HEK293 (cell line): ENCODE results near the gene DYTN.

Experiments used
- CTCF ChIA-PET: fragments of 350-600 bp; formaldehyde crosslinking; extraction: SDS; loops from one replicate; lab custom pipeline; 2021; ENCODE audit warnings: antibody characterized with exemption; lab: Yijun Ruan, JAX
- POLR2A ChIA-PET: fragments of 300-600 bp; formaldehyde crosslinking; extraction: SDS; loops from one replicate; lab custom pipeline; 2020; ENCODE audit warnings: antibody characterized with exemption, inconsistent platforms; lab: Yijun Ruan, JAX
- H3K27ac ChIP-seq: fragments of 200-500 bp; sonication (Bioruptor generic); 2 replicates; pipeline ENCODE4 v1.5.1; 2014; ENCODE audit warnings: low read depth, low read length, control low read depth, inconsistent platforms; ENCODE audit errors: extremely low read depth
- H3K36me3 ChIP-seq, 2 experiments: fragments of 200-500 bp in 1 of 2; sonication (Bioruptor generic) in 1 of 2; 1 replicate in 1 of 2; 2 replicates in 1 of 2; pipeline ENCODE4 v1.5.1; 2014 to 2017; ENCODE audit warnings: inconsistent platforms in 2 of 2, low read length in 2 of 2; ENCODE audit not compliant: control insufficient read depth in 2 of 2, insufficient read depth in 1 of 2
- H3K4me1 ChIP-seq: fragments of 200-500 bp; sonication (Bioruptor generic); 2 replicates; pipeline ENCODE4 v1.5.1; 2014; ENCODE audit warnings: mild to moderate bottlenecking, low read length, inconsistent platforms; ENCODE audit not compliant: control insufficient read depth, insufficient read depth
- H3K4me3 ChIP-seq: 2 replicates; pipeline ENCODE4 v1.5.1; 2011; ENCODE audit warnings: low read depth, mild to moderate bottlenecking, control low read depth, low read length, moderate library complexity
- H3K9me3 ChIP-seq: fragments of 200-500 bp; sonication (Bioruptor generic); 2 replicates; pipeline ENCODE4 v1.5.1; 2014; ENCODE audit warnings: low read depth, low read length, inconsistent platforms; ENCODE audit not compliant: control insufficient read depth, insufficient read depth
- ATF2 ChIP-seq: fragments of 450-650 bp; formaldehyde crosslinking; IDR thresholded peaks from 2 replicates; pipeline ENCODE4 v1.5.1; 2016; ENCODE audit warnings: missing biosample characterization, missing genetic modification characterization, low read depth
- CTCF ChIP-seq: fragments of 450-650 bp; formaldehyde crosslinking; IDR thresholded peaks from 2 replicates; pipeline ENCODE4 v1.5.1; 2016; ENCODE audit warnings: missing biosample characterization, missing genetic modification characterization
- HOXC10 ChIP-seq: sonication (generic); formaldehyde crosslinking; IDR thresholded peaks from 2 replicates; pipeline ENCODE4 v1.8.1; 2023; ENCODE audit warnings: mild to moderate bottlenecking, missing genetic modification reagents
- INSM2 ChIP-seq: fragments of 450-650 bp; formaldehyde crosslinking; IDR thresholded peaks from 2 replicates; pipeline ENCODE4 v1.5.1; 2016; ENCODE audit warnings: missing biosample characterization, missing genetic modification characterization
- PBX3 ChIP-seq: sonication (generic); formaldehyde crosslinking; IDR thresholded peaks from 2 replicates; pipeline ENCODE4 v1.8.1; 2022; ENCODE audit warnings: mild to moderate bottlenecking, moderate library complexity, missing genetic modification reagents
- RBAK ChIP-seq: fragments of 450-650 bp; formaldehyde crosslinking; IDR thresholded peaks from 2 replicates; pipeline ENCODE4 v1.5.1; 2016; ENCODE audit warnings: missing biosample characterization, missing genetic modification characterization
- SCRT2 ChIP-seq: fragments of 450-650 bp; formaldehyde crosslinking; IDR thresholded peaks from 2 replicates; pipeline ENCODE4 v1.5.1; 2016; ENCODE audit warnings: missing biosample characterization, missing genetic modification characterization
- SP7 ChIP-seq: fragments of 450-650 bp; formaldehyde crosslinking; IDR thresholded peaks from 2 replicates; pipeline ENCODE4 v1.5.1; 2016; ENCODE audit warnings: missing biosample characterization, missing genetic modification characterization
- ZBTB26 ChIP-seq: fragments of 450-650 bp; formaldehyde crosslinking; optimal IDR thresholded peaks from 2 replicates; pipeline ENCODE3; 2016; ENCODE audit warnings: missing biosample characterization, mild to moderate bottlenecking, missing genetic modification characterization
- ZFP37 ChIP-seq: fragments of 450-650 bp; formaldehyde crosslinking; IDR thresholded peaks from 2 replicates; pipeline ENCODE4 v1.5.1; 2016; ENCODE audit warnings: missing biosample characterization, missing genetic modification characterization
- ZNF157 ChIP-seq: fragments of 450-650 bp; formaldehyde crosslinking; IDR thresholded peaks from 2 replicates; pipeline ENCODE4 v1.5.1; 2016; ENCODE audit warnings: missing biosample characterization, missing genetic modification characterization
- ZNF214 ChIP-seq: fragments of 450-650 bp; formaldehyde crosslinking; IDR thresholded peaks from 2 replicates; pipeline ENCODE4 v1.5.1; 2017; ENCODE audit warnings: missing biosample characterization, mild to moderate bottlenecking, missing genetic modification characterization, borderline replicate concordance
- ZNF221 ChIP-seq: fragments of 450-650 bp; formaldehyde crosslinking; IDR thresholded peaks from 2 replicates; pipeline ENCODE4 v1.5.1; 2017; ENCODE audit warnings: missing biosample characterization, missing genetic modification characterization, borderline replicate concordance
- ZNF23 ChIP-seq: fragments of 450-650 bp; formaldehyde crosslinking; IDR thresholded peaks from 2 replicates; pipeline ENCODE4 v1.5.1; 2016; ENCODE audit warnings: missing biosample characterization, missing genetic modification characterization, borderline replicate concordance
- ZNF24 ChIP-seq: fragments of 450-650 bp; formaldehyde crosslinking; IDR thresholded peaks from 2 replicates; pipeline ENCODE4 v1.5.1; 2016; ENCODE audit warnings: missing biosample characterization, missing genetic modification characterization
- ZNF350 ChIP-seq: fragments of 450-650 bp; formaldehyde crosslinking; IDR thresholded peaks from 2 replicates; pipeline ENCODE4 v1.5.0; 2017; ENCODE audit warnings: missing biosample characterization, mild to moderate bottlenecking, missing genetic modification characterization
- ZNF366 ChIP-seq: fragments of 450-650 bp; formaldehyde crosslinking; conservative IDR thresholded peaks from 2 replicates; pipeline ENCODE4 v1.5.1; 2016; ENCODE audit warnings: missing biosample characterization, missing genetic modification characterization
- ZNF404 ChIP-seq: fragments of 450-650 bp; formaldehyde crosslinking; IDR thresholded peaks from 2 replicates; pipeline ENCODE4 v1.5.1; 2017; ENCODE audit warnings: missing biosample characterization, missing genetic modification characterization
- ZNF510 ChIP-seq: fragments of 450-650 bp; formaldehyde crosslinking; IDR thresholded peaks from 2 replicates; pipeline ENCODE4 v1.5.1; 2018; ENCODE audit warnings: mild to moderate bottlenecking, missing genetic modification characterization, missing biosample characterization; ENCODE audit not compliant: insufficient replicate concordance
- ZNF521 ChIP-seq: fragments of 450-650 bp; formaldehyde crosslinking; IDR thresholded peaks from 2 replicates; pipeline ENCODE4 v1.5.1; 2017; ENCODE audit warnings: missing biosample characterization, mild to moderate bottlenecking, missing genetic modification characterization
- ZNF548 ChIP-seq: fragments of 450-650 bp; formaldehyde crosslinking; IDR thresholded peaks from 2 replicates; pipeline ENCODE4 v1.5.1; 2016; ENCODE audit warnings: missing biosample characterization, missing genetic modification characterization
- ZNF558 ChIP-seq: fragments of 450-650 bp; formaldehyde crosslinking; IDR thresholded peaks from 2 replicates; pipeline ENCODE4 v1.5.1; 2016; ENCODE audit warnings: missing biosample characterization, missing genetic modification characterization
- ZNF560 ChIP-seq: fragments of 450-650 bp; formaldehyde crosslinking; IDR thresholded peaks from 2 replicates; pipeline ENCODE4 v1.5.1; 2017; ENCODE audit warnings: missing biosample characterization, missing genetic modification characterization, borderline replicate concordance
- ZNF571 ChIP-seq: fragments of 450-650 bp; formaldehyde crosslinking; IDR thresholded peaks from 2 replicates; pipeline ENCODE4 v1.5.0; 2017; ENCODE audit warnings: missing biosample characterization, missing genetic modification characterization
- ZNF585B ChIP-seq: fragments of 450-650 bp; formaldehyde crosslinking; IDR thresholded peaks from 2 replicates; pipeline ENCODE4 v1.5.1; 2016; ENCODE audit warnings: missing biosample characterization, missing genetic modification characterization
- ZNF629 ChIP-seq: fragments of 450-650 bp; formaldehyde crosslinking; IDR thresholded peaks from 2 replicates; pipeline ENCODE4 v1.5.1; 2017; ENCODE audit warnings: missing biosample characterization, missing genetic modification characterization
- ZSCAN16 ChIP-seq: fragments of 450-650 bp; formaldehyde crosslinking; IDR thresholded peaks from 2 replicates; pipeline ENCODE4 v1.5.1; 2016; ENCODE audit warnings: missing biosample characterization, missing genetic modification characterization

Gene DYTN

GRCh38 chr2:206688990-206689389 is 29.2 kb downstream of the DYTN start:
- TF ChIP-seq ZNF558 (tag by site-specific recombination) (no peak), ZNF214 (tag by site-specific recombination) (no peak), ZNF23 (tag by site-specific recombination) (no peak), HOXC10 (no peak), RBAK (tag by site-specific recombination) (no peak), ZNF548 (no peak), ZNF560 (tag by site-specific recombination) (no peak), ZSCAN16 (tag by site-specific recombination) (no peak)
- TF ChIP-seq, all 188 proteins: peak for 0
- ChIA-PET POLR2A (no interaction called here), CTCF (interaction anchor here (0.7 to 2.6 kb wide), 2 partner anchors 94 to 133 kb away, joined by 3 to 9 read pairs; no protein-coding TSS in a partner anchor)
- H3K4me1 ChIP-seq: no peaks in the 10 kb centered on the region
- no peaks in the 10 kb centered on the region for H3K9me3 ChIP-seq
- H3K36me3 ChIP-seq: no peaks in the 10 kb centered on the region
- H3K4me3 ChIP-seq: no peak overlapping the region
- no peak overlapping the region for H3K27ac ChIP-seq

GRCh38 chr2:206688453-206688852 is 29.7 kb downstream of the DYTN start:
- TF ChIP-seq ZNF221 (no peak), SCRT2 (tag by site-specific recombination) (no peak), SP7 (tag by site-specific recombination) (no peak), ZNF521 (tag by site-specific recombination) (no peak)
- POLR2A ChIA-PET: no interaction called here
- no peak overlapping the region for H3K27ac ChIP-seq
- CTCF ChIA-PET: interaction anchor here (0.7 to 0.9 kb wide), 3 partner anchors 112 to 275 kb away, joined by 3 to 4 read pairs (median 3); no protein-coding TSS in a partner anchor
- H3K4me3 ChIP-seq: no peak overlapping the region
- no peaks in the 10 kb centered on the region for H3K36me3 ChIP-seq
- H3K4me1 ChIP-seq: no peaks in the 10 kb centered on the region
- H3K9me3 ChIP-seq: no peaks in the 10 kb centered on the region

- no peaks in the 10 kb centered on the region for H3K9me3 ChIP-seq
- H3K4me3 ChIP-seq: no peak overlapping the region
- H3K36me3 ChIP-seq: no peaks in the 10 kb centered on the region
- ChIA-PET POLR2A (no interaction called here), CTCF (interaction anchor here (0.6 to 1.4 kb wide), 2 partner anchors 11 to 767 kb away, joined by 3 to 4 read pairs; no protein-coding TSS in a partner anchor)
- no peak overlapping the region for H3K27ac ChIP-seq
- H3K4me1 ChIP-seq: no peaks in the 10 kb centered on the region
- TF ChIP-seq ZNF521 (tag by site-specific recombination) (no peak), ZNF629 (no peak), ZNF157 (tag by site-specific recombination) (no peak), ZNF366 (tag by site-specific recombination) (no peak), ZNF585B (no peak), ZFP37 (tag by site-specific recombination) (no peak), ZNF24 (tag by site-specific recombination) (no peak), ATF2 (no peak), CTCF (no peak), INSM2 (no peak), ZNF404 (tag by site-specific recombination) (no peak), ZBTB26 (no peak), PBX3 (CRISPR knock-in tag) (no peak), ZNF510 (no peak), ZNF350 (tag by site-specific recombination) (no peak), ZNF571 (tag by site-specific recombination) (no peak)
These were observed 34.6 kb downstream of the DYTN start for GRCh38 chr2:206683546-206683945.
